HG03135 (cell line): ENCODE data around the gene NOS3.

Experiments used
- ATAC-seq: cut with Tn5 transposase; IDR thresholded peaks from one replicate; pipeline ENCODE4 v1.9.1; 2021; ENCODE audit warnings: mild to moderate bottlenecking, moderate library complexity; ENCODE audit not compliant: unreplicated experiment

Gene NOS3

DNA sequence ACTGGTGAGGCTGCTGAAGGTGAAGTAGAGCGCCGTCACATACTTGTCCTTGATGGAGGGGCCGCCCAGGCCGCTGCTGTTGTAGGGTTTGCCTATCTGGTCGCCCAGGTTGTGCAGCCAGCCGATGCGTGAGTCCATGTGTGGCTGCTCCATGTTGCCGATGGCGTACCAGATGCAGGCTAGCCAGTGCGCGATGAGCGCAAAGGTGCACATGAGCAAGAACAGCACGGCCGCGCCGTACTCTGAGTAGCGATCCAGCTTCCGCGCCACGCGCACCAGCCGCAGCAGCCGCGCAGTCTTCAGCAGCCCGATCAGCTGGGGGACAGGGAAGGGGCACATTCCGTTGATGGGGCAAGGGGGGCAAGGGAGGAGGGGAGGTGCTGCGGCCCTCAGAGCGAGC lies 39.3 kb upstream of the NOS3 start:
- no peak for ATAC-seq

DNA sequence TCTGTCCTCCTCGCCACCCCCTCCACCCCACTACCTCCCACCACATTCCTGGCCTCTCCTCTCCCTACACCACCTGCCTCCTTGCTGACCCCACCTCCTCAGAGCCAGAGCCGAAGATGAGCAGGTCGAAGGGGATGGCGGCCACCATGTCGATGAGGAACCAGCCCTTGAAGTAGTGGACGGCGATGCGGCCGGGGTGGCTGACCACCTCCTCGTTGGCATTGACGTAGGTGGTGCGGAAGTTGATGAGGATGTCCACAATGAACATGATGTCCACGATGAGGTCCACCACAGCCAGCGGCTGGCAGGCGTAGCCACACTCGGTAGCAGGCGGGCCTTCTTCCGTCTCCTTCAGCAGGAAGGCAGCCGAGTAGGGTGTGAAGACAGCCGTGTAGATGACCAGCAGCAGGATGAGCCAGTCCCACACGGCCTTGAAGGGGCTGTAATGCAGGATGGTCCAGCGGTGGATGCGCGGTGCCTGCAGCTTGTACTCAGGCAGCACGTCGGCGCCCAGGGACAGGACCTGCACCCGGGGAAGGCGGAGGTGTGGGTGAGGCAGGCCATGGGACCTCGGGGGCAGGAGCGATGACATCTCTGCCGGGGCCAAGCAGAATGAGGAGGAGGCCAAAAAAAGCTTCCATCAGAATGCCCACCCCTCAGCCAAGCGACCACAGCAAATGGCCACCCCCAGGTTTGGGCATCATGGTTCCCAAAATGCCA lies 38.3 kb upstream of the NOS3 start:
- ATAC-seq = no peak

DNA sequence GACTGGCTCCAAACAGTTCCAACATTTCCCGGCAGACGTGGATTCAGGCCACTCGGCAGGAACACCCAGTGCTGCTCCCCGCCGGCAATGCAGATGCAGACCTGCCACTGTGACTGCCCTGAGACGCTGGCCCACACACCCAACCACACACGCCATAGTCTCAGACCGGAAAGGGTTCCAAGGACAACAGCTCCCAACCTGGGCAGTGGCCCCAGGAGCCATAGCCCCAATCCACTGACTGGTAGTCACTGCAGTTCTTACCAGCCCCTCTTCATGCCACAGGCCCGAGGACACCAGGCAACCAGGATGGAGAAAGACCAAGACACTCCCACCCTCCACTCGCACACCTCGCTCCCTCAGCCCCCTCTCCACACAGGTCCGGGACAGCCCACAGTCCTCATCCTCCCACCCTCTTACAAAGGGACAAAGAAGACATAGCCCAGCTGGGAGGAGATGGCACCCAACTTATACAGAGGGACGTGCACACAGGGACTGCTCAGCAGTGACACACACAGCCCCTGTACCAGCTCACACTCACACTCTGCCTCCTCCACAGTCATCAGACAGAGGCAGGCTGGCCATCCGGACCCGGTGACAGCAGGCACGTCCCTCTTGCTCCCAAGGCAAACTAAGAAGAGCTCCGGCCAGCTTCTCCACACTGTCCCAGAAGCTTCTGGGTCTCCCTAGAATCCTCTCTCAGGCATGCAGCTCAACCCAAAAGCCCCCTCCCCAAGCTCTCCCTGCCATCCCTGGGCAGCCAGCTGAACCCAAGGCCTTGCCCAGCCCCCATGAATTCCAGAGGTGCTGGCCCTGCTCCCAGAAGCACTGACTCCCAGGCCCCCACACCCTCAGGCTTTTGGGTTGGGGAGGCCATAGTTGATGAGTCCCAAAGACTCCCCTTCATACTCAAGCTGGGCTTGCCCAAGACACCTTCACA lies 37.5 kb upstream of the NOS3 start:
- ATAC-seq = no peak

DNA sequence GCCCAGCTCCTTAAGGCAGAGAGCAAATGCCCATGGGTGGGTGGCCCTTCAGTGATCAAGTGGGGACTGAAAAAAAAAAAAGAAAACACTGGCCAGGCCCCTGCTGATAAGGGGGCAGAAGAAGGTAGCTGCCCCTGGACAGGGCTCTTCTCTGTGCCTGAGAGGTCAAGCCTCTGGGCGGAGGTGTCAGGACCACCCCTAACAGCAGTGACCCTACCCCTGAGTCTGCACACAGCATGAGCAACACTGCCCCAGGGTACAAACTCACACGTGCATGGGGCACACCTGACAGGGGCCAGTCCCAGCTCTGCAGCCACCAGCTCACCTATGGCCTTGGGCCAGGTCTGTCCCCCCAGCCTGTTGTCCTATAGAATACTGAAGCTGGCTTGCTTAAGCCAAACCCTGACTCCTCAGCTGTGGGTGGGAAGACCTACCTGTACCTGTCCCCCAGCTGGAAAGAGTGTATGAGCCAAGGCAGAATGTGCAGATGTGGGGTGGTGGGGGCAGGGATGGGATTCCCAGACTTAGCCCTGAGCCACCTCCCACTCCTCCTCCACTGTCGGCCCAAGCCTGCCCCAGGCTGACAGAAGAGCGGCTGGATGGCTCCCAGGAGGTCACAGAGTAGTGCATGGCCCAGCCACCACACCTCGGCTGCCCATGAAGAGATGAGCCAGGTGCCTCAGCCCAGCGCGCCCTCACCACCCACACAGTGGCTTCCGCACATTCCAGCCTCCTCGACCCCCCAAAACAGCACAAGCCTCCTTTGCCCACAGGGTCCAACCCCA lies 36.4 kb upstream of the NOS3 start:
- no peak for ATAC-seq

DNA sequence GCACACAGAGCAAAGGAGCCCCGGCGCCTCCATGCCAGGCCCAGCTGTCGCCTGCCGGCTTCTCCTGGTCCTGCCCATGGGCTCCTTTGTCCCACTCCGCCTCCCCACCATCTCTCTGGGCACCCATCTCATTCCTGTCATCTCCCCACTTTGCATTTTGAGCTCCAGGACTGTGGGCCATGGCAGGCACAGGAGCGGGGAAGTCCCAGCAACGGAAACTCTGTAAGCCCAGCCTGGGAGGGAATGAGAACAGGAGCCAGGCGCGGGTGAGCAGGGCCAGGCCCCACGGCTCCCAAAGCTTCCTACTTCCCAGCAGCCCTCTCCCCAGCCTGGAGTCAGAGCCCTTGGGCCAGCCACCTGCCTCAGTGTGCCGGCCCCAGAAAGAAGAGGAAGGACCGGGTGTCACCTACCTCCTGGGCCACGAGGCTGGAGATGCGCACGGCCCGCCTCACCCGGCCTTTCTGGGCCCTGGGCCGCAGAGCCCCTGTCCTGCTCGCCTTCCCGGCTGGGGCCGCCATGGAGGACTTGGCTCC lies 35.8 kb upstream of the NOS3 start:
- ATAC-seq = no peak

DNA sequence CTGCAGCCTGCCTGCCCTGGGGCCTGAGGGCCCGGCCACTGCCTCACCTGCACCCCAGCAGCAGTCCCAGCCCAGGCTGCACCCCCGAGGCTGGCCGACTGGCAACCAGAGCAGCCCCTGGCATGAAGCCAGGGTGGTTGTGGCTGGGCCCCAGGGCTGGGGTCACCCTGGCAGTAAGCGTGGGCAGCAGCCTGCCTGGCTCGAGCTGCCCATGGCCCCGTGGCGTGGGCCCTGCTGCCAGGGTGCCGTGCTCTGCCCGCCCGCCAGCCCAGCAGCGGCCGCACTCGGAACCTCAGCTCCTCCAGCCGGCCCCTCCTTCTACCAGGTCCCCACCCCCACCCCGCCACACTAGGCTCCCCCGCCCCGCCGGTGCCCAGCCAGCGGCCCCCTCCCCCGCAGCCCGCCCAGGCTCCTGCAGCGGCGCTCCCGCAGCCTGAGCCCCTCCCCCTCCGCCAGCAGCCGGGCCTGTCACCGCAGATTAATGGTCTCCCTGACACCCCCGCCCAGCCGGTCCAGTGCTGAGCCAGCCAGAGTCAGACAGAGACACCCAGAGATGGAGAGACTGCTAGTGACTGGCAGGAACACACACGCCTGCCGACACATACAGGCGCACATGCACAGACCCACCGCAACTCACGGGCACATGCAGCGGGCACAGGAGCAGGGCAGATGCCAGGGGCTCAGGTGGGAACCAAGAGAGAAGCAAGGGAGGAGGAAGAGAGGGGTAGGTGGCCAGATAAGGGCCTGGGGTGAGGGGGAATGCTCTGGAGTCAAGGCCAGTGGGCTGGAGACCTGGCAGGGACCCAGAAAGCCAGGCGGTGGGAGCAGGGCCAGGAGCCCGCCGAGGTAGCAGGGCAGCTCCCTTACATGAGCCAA lies 35.1 kb upstream of the NOS3 start:
- no peak for ATAC-seq

DNA sequence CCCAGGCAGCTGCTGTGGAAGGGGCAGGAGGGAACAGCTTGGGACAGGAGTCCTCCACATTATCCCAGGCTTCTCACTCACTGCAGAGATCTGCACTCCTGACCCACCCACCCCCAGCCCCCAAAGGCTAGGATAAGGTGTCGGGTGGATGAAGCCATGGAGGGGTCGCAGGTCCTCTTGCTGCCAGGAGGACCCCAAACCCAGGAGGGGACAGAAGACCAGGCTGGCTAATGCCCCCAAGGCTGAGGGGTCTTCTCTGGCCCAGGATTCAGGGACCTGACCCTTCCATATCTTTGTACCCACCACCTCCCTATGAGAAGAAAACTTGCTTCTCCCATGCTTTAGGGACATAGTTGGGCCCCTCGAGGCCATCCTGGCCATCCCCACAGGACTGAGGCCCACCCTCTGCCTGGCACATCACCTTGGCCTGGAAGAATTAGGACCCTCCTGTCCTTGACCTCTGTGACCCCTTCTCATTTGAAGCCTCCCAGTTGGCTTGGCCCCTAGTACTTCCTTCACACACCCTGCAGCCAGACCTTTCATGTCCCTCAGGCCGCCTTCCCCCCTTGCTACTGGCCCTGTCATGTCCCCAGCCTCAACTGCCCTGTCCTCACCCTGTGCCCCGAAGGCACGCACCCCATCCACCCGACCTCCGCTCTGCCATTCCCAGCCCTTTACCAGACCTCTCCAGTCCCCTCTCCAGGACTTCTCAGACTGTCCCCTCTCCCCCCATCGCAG lies 34.3 kb upstream of the NOS3 start:
- ATAC-seq = no peak

DNA sequence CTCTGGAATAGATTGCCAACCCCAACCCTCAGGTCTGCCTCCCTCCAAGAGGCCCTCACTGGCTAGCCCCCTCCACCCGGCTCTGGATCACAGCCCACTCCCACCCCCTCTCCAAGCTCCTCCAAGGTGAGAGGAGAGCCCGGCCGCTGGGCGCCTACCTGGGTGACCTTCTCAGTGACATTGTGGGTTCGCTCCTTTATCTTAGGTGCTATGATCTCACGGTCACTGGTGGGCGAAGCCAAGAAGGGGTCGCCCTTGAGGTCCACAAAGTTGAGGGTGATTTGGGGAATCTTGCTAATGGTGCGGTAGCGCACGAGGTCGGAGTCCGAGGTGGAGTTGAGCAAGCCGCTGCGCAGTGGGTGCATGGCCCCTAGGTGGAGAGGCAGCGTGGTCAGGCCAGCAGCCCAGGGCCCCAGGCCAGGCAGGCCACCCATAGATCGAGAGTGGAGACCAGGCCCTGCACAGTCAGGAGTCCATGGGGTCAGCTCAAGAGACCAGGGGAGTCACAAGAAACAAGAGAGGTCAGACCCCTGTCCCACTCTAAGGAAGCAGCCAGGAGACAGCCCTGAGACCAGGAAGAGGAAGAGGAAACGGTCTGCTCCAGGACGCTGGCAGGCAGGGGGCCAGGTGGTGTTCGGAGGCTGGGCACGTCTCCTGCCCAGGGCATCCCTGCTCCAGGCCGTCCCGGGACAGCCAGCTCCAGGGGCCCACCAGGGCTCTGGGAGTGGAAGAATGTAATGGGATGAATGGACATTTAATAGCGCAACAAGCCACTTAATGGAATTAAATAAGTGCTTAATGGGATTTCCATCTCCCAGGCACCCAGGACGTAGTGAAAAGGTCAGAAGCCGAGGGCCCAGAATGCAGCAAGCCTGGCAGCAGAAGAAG lies 33.4 kb upstream of the NOS3 start:
- no peak for ATAC-seq

DNA sequence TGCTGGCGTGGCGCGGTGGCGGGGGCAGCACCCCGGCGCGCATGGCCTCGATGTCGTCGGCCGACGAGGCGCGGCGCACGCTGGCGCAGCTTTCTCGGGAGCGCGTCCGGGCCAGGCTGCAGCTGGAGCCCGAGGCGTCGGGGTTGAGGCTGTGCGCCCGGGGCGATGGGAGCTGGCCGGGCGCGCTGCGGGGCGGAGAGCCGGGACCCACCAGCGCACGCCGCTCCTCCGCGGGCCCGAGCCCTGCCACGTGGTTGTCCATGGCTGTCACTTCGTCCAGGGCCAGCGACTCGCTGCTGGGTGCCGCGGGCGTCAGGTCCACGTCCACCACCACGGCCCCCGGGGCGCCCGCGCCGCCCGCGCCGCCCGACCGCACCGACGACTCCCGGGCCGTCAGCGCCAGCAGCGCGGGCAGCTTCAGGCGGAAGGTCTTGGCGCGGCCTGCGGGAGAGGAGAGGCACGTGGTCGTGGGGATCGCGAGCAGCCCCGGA lies 32.7 kb upstream of the NOS3 start:
- no peak for ATAC-seq

DNA sequence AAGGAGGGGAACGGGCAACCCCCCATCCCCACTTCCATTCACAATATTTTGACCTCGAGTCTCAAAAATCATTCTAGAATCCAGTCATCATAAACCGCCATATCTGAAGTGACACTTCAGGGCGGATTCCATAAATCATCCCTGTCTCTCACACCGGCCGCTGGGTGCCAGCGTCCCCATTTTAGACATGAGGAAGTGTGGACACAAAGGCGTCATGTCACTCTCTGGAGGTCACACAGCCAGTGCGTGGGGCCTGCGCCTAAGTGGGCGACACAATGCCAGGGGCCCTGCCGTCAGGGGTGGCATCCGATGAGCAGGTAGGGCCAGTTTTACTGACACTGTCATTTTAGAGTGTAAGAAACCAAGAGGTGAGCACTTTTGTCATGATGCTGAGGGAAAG lies 32.2 kb upstream of the NOS3 start:
- ATAC-seq = no peak

DNA sequence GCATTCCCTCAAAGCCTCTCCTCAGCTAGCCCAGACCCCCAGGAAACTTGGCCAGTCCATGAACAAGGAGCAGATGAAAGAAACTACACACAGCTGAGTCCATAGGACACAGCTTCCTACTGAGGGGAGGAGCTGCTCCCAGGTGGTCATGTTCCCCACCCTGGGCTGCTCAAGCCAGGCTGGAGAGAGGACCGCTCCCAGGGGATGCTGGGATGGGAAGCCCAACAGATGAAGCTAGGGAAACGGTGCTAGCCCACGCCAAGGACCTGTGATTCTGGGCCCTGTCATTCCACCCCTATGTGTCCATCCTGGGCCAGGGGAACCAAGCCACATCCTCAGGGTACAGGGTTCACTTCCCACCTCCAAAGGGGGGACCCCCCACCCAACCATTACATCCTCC lies 31.7 kb upstream of the NOS3 start:
- ATAC-seq = no peak

DNA sequence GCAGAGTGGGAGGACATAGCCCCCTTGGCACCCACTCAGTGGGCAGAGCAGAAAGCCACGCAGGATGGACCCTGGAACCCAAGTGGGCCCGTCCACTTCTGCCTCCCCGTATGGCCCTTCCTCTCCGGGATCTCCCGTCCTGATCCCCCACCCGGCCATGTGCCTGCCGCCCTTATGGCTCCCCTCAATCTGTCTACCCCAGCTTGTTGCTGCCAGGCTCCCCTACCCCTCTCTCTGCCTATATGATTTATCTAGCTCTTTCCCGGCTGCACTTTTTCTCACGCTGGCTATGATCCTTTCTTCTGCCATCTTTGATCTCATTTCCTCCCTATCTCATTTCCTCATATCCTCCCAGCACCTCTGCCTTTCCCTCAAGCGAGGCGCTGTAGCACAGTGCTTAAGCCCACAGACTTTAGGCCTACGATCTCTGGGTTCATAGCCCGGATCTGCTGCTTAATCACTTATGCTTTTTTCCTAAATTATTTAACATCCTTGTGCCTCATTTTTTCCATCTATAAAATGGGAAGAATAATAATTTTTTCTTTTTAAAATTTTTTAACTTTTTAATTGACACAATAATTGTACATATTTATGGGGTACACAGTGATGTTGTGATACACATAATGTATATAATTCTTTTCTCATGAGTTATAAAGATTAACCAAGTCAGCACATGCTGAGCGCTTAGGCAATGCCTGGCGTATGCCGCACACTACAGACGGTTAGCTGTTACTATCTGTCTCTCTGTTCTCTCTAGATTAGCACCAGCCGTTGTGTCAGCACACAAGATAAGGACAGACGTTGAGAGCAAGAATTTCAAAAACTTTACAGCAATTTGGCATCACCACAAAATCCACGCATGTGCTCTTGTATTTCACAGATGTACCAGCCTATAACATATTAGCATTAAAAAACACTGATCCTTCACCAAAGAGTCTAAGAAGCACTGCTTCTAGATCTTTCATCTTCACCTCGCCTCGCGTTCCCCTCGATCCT lies 30.8 kb upstream of the NOS3 start:
- ATAC-seq = no peak

DNA sequence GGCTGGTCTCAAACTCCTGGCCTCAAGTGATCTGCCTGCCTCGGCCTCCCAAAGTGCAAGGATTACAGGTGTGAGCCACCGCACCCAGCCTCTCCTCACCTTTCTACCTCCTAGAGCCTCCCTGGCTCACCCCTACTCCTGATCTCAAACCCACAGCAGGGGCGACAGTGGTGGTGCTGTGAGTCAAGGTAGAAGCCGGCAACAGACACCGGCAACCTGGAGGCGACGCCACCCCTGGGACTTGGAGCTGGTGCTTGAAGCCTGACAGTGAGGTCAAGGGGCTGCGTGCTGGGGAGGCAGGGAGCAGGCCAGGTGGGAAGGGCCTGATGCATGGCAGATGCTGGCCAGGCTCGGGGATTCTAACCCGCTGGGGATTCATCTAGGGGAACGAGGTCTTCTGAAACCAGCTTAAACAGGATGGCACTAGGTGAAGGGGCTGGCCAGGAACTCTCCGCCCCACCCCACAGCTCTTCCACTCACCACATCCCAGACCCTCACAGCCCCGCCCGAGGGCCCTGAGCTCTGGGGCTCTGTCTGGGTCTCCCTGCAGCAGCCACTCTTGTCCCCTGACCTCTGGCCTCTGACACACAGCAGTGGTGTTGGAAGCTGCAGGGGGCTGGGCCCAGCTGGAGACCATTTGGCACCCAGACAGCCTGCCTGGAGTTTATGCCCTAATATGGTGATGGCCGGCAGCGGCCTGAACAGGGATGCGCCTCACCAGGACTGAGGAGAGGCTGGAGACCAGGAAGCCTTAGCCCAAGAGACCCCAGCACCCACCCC lies 29.1 kb upstream of the NOS3 start:
- ATAC-seq = no peak

DNA sequence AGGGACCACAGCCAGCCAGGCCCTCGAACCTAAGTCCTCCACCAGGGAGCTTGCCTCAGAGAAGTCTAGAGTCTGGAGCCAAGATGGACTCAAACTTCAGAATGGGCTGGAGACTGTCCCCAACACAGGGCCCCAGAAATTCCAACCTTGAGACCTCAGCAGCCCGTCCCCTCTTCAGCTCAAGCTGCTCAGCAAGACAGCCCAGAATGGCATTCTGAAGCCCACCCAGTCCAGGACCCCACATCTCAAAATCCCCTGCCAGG lies 28.6 kb upstream of the NOS3 start:
- ATAC-seq = no peak

DNA sequence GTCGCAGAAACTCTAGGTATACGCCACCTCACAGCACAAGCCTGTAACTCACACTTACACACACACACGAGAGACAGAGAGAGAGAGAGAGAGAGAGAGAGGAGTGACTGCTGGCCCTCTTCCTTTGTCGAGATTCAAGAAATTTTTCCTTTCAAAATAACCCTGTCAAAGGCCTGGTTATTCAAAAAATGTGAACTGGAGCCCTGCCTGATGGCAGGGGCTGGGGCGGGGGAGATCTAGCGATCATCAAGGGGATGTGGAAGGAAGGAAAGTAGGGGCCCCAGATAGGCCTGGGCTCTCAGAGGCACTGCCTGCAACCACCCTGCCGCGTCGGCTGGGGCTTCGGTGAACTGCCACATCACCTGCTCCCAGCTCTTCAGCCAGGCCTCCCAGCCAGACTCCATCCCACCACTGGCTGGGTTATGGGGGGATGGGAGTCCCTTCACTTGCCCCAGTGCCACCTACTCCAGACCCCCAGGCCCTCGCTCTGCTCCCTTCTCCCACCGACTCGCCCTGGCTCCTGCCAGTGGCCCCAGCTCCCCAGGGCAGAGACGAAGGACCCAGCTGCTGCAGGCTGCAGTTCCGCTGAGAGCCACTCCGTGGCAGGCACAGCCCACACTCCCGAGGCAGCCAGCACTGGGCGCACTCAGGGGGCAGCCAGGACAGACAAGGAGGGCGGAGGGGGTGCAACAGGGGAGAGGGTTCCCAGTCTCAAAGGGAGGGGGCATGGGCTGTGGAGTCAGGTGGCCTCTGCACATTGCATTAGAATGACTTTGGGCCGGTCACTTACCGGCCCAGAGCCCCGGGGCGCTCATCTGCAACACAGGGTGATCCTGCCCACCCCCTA lies 28.0 kb upstream of the NOS3 start:
- ATAC-seq = peak; percentile 77
